C1 segment of cervical spinal cord (tissue), 14 donors: ENCODE measurements around the gene HDAC3.
A peak's percentile ranks its signal among the peaks of the same experiment; 100 is the strongest.

ENCODE experiments used
- DNase-seq, 14 donors: peaks; one replicate each; lab custom pipeline; 2025; lab: John Stamatoyannopoulos, UW

Gene HDAC3

DNA sequence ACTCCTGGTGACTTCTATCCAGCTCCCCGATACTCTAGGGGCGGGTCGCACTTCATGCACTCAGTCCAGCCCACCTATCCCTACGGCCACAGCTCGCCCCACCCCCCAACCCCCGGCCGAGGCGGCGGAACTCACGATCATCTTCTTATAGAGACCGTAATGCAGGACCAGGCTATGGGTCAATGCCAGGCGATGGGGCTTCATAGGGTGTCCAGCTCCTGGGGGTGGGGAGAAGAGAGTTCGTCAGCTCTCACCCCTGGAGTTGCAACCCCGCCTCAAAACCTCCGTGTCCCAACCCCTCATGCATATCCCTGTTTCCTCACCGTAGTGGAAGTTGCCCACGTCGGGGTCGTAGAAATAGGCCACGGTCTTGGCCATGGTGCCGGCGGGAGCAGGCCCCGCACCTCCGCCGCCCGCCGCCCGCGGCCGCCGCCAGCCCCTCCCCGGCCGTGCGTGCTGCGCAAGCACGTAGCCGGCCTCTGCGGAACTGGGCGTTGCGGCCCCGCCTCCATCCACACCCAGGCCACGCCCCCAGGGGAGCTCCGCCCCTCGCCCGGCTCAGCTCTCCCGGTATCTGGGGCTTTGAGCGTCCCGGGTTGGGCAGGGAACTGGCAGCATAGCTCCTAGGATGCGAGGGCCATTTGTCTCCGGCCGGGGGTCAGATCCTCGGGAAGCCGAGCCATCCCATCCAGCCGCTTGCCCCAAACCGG is at the start of gene HDAC3, which contains the start of gene RELL2:
TSS of gene HDAC3 (minus strand) at position 437 of the 710 bp plus-strand sequence. CDS start at position 378, 59 bp downstream.
TSS of gene RELL2 (plus strand) at position 585 of the 710 bp plus-strand sequence. CDS start 1,229 bp downstream, outside the sequence.
- peak; percentile 13 to 92 (median 84) for DNase-seq

DNA sequence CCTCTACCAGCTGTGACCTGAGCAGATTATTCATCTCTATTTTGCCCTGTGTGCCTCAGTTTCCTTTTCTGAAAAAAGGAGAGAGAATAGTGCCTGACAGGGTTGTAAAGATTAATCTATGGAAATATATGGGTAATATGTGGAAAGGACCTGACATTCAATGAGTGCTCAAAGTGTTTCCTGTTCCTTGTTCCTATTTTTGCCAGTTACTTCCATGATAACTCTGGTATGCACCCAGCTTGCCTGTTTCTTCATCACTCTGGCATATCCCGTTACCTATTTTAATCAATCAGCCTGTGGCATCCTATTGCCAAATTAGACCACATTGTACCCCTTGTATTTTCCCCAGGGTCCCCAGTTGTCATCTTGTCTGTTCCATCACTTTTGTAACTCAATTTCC is 48.9 kb upstream of the HDAC3 start:
- no peak for DNase-seq

DNA sequence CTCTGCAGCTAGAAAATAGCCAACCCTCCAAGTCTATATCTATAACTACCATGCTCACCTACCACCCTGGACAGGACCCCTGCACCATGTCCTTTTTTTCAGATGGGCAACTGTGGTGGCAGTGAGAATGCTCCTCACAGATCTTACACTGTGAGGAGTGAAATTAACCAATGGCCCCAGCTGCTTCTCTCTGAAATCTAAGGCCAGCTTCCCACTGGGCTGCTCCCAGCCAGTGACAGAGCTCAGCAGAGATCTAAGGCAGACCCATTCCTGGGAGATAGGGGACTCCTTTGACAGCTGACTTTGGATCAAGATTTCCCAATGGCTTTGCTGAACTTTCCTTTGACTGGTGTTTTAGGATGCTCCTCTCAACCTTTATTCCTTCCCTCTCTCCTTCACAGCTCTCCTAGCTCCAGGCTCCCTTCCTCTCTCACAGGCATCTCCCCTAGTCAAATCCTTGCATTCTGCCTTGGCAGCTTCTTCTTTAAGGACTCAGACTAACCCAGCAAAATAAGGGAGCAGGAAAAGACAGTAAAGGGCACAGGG is 47.0 kb upstream of the HDAC3 start:
- DNase-seq: no peak

DNA sequence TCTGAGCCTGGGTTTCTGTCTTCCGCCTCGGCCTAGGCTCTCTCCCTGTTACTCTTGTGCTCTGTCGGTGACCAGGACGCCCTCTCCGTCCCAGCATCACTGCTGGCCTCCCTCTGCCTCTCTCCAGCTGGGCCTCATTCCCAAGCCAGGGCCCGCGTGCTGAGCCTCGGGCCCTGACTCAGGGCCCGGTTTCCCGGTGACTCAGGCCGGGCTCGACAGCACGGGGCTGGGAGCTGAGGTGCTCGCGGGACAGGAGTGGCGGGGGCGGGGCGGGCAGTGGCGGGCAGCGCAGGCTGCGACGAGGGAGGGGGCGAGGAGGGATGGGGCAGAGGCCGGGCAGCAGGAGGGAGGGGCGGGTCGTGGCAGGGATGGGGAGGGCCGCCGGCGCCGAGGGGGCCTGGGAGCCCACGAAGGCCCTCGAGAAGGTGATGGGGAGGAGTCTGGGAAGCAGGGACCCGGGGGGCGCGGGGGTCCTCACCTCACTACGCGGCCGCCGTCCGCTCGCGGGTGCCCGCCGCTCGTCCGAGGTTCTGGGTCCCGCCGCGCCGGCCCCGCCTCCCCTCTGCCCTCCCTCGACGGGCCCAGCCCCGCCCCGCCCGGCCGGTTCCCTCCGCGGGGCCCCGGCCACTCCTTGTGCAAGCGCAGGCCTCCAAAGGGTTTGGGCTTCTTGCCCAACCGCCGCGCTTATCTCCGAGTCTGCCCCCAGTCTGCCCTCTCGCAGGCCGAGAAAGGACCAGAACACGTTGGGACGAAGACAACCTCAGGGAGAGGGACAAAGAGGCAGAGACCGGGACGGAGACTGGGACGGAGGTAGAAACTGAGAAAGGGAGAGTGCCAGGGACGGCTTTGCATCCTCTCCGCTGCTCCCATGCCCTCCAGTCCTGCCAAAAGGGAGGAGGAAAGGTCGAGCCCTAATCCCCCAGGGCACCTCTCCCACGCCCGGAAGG is 45.3 kb upstream of the HDAC3 start, which contains the start of gene ARAP3:
TSS of gene ARAP3 (minus strand) at position 536 of the 947 bp plus-strand sequence. CDS start 1,744 bp downstream, outside the sequence.
- peak in 8 of 14 donors; percentile 15 to 62 (median 32) for DNase-seq

GRCh38 chr5:141681295-141681694 is 44.6 kb upstream of the HDAC3 start:
- DNase-seq: no peak

GRCh38 chr5:141680751-141681201 is 44.1 kb upstream of the HDAC3 start:
- DNase-seq: no peak

DNA sequence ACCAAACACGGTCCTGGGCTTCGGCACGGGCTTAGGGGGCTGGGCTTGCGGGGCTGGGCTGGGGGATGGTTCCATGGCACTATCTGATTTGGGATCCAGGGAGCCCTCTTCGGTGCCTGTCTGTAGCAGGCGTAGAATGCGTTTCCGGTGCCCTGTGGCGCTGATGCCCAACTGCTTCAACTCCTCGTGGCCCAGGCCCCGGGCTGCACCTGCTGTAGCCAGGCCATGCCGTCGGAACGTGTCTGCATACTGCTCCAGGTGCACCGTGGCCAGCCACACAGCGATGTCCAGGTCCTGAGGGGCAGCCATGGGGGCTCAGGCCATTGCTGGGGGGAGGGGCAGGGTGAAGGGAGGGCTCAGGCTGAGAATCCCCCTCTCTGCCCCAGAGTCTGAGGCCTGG is 43.5 kb upstream of the HDAC3 start:
- no peak for DNase-seq

- DNase-seq: no peak
These were observed 40.8 kb upstream of the HDAC3 start for GRCh38 chr5:141677415-141677814.

- no peak for DNase-seq
These were observed 39.0 kb upstream of the HDAC3 start for GRCh38 chr5:141675672-141676071.

GRCh38 chr5:141674747-141675146 is 38.1 kb upstream of the HDAC3 start:
- DNase-seq: no peak

DNA sequence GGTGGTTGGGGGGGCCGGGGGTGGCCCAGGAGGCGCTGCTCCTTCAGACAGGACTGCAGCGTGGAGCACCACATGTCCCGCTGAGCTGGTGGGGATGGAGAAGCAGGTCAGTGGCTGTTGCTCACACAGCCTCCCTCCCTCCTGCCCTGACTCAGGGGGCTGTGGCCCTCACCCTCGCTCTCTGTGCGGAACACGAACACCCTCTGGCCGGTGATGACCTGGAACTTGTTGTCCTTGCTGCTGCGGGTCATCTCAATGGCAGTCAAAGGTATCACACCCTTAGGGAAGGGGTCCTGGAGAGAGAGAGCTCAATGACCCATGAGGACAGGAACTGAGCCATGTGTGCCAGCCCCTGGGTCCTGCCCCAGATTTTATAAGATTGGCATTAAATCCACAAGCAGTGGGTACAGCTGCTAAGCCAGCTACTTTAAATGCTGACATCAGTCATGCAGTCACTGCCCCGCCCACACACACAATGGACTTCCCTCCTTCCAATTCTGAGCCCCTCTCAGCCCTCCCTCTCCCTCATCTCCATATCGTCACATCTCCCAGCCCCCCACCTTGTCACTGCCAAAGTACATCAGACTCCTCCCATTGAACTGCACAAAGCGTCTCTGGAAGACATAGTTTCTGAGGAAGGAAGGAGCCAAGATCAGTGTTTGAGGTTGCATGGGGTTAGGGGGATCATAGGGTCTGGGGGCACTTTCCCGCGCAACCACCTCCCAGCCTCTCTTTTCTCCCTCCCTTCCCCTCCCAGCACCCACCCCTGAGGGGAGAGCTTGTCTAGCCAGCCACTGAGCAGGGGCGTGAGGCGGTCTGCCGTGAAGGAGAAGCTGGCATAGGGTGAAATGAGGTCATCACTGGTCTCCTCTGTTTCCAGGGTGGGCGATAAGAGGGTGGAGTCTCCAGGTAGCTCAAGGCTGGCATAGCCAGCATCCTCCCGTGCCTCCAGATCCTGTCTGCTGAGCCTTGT is 36.5 kb upstream of the HDAC3 start:
- peak in 1 of 14 donors; percentile 34 for DNase-seq

GRCh38 chr5:141672071-141672840 is 35.6 kb upstream of the HDAC3 start:
- DNase-seq: no peak

DNA sequence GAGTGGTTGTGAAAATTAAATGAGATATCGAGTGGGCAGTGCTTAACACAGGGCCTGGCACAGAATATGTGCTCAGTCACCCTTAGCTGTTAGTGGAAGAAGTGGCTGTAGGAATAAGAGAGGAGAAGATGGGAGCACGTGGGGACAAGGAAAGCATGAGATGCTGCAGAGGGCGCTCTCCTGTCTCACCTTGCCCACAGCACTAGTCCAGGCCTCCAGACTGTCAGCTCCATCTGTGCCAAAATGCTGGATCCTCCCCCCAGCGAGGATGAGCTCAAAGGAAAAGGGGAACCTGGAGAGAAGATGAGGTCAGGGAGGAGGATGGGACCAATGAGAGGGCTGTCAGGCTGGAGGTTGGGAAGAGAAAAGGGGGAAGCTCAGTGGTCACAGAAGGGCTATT is 32.9 kb upstream of the HDAC3 start:
- no peak for DNase-seq

DNA sequence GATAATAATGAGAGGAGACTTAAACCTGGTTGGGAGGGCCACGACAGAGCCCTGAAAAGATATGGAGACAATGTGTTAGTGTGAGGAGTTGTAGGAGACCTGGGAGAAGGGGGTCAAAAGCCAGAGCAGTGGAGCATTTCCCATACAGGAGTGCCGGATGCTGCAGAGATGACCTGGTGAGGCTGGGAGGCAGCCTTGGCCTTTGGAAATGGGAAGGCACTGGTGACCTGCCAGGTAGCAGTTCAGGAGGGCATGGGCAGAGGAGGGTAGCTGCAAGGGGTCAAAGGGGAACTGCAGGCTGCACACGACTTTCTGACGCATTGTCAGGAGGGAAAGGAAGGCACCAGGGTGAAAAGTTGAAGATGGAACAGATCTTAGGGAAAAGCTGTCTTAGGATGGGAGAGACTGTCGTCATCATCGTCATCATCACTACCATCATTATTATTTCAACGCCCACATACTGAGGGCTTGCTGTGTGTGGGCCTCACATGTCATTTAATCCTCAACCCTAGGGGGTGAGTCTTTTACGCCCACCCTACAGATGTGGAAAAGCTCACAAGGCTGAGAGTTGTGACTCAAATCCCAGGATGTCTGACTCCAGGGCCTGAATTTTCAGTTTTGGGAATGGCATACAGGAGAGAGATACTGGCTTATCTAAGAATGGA is 32.1 kb upstream of the HDAC3 start:
- no peak for DNase-seq

DNA sequence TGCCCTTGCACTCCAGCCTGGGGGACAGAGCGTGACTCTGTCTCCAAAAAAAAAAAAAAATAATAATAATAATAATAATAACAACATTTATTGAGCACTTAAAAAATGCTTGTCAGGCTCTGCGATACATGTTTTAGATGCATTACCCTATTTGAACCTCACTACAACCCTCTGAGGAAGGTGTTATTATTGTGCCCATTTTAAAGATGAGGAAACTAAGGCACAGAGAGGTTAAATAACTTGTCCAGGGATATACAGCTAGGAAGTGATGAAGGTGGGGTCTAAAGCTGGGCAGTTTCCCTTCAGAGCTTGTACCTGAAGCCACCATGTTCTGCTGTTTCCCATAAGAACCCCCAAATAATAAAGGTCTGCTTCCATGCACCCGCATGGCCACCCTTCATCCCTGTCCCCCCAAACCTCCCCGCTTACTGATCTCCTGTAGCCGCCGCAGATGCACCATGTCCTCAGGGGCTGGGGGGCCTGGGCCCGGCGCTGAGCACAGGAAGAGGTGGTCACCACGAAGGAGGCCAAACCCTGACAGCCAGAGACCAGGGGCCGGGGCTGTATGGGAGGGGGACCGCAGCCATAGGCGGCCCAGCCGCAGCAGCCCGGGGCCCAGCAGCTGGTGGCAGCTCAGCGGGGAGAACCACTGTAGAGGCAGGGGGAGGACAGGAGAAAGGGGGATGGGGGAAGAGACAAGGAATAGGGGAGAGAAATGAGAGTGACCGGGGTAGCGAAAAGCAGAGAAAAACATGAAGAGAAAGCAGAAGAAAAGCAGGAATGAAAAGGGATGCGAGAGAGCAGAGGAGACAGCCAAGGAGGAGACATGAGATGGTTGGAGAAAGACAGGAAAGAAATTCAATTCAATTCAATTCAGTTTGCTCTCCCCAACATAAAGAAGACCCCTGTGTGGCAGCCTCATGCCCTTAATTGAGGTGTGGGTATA is 29.6 kb upstream of the HDAC3 start:
- no peak for DNase-seq

- peak in 12 of 14 donors; percentile 6 to 75 (median 46) for DNase-seq
These were observed 28.2 kb upstream of the HDAC3 start for GRCh38 chr5:141664733-141665461.

DNA sequence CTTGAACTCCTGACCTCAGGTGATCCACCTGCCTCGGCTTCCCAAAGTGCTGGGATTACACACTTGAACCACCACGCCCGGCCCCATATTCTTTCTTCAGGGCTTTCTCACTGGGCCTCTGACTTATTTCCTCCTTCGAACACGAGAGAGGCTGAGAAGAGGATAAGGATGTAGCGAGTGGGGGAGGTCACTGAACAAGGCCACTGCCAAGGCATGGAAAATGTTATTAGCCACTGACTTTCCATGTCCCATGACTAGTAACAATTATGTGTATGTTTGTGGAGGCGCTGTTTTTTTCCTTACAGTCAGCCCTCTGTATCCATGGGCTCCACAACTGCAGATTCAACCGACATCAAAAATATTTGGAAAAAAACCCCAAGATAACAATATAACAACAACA is 26.9 kb upstream of the HDAC3 start:
- no peak for DNase-seq

DNA sequence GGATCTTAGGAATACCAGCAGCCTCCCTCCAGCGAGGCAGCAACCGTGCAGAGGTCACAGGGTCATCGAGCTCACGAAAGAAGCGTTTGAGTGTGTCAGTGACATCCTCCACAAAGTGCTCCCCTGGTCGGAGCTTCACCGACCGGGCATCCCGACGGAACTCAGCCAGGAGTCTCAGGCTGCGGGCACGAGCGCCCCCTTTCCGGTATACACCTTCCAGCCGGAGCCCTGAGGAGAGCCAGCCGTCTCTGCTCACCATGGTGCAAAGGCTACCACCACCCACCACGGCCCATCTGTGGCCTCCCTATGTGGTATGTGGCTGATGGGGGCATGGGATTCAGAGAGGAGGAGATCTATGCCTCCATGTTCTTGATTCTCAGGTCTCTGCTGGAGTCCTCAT is 25.4 kb upstream of the HDAC3 start:
- DNase-seq: no peak
